HepG2 (cell line): ENCODE results near the gene HLA-DPB1. TPM values are rescaled to one million over a fixed set of nuclear protein-coding genes. Genes with fewer than 3 reads are reported as not detected.

Source experiments
- IRX3 ChIP-seq: sonication (generic); formaldehyde crosslinking; IDR thresholded peaks from 2 replicates; pipeline ENCODE4 v1.8.1; 2023; ENCODE audit warnings: mild to moderate bottlenecking, low read depth, missing genetic modification reagents, borderline replicate concordance
- ZNF616 ChIP-seq: sonication (generic); formaldehyde crosslinking; IDR thresholded peaks from 2 replicates; pipeline ENCODE4 v1.5.0; 2020; ENCODE audit warnings: low read depth, mild to moderate bottlenecking, missing genetic modification reagents
- ZNF672 ChIP-seq: sonication (generic); formaldehyde crosslinking; IDR thresholded peaks from 2 replicates; pipeline ENCODE4 v1.8.1; 2022; ENCODE audit warnings: missing genetic modification reagents
- polyA plus RNA-seq, 8 experiments: library from polyadenylated mRNA; depleted of rRNA in 3 of 8; stranded (reverse) in 7 of 8; unstranded in 1 of 8; fragments of >200 nt; fragmentation: Illumina TruSeq in 4 of 8; extraction: Trizol in 4 of 8; gene quantifications; 2 replicates each; pipeline versions ENCODE4 v1.2.1 to v1.2.3, GENCODE V29; 2011 to 2016; ENCODE audit warnings: low read depth in 4 of 8, missing spikeins in 1 of 8, mixed read lengths in 1 of 8; ENCODE audit not compliant: insufficient read depth in 1 of 8
- total RNA-seq, 5 experiments: library from RNA; depleted of rRNA; stranded (reverse); fragments of >200 nt; fragmentation: Illumina TruSeq; extraction: Trizol; gene quantifications; 2 replicates each; pipeline ENCODE4 v1.2.3, GENCODE V29; 2016; ENCODE audit warnings: low read depth in 1 of 5

HLA-DPB1 gene
- total and polyA plus RNA-seq, 2 of the 13 experiments (the other 11 are each of a cell fraction or from before 2014, with no cell fraction given) = not detected

- TF ChIP-seq ZNF616 (CRISPR knock-in tag) = no peak
- TF ChIP-seq IRX3 = no peak
- TF ChIP-seq ZNF672 = no peak
Observed at GRCh38 chr6:33136310-33136900, 60.6 kb downstream of the HLA-DPB1 start (continued).

Other genes starting within 250 kb of the HLA-DPB1 start
- gene TAP2, start 237.3 kb upstream of the HLA-DPB1 start, total RNA-seq (2016; rRNA removed; fragmentation: Illumina TruSeq; extraction: Trizol) = 9.8 and 17.6 TPM in 2 replicates
- 10.3 and 16.2 TPM in 2 replicates for gene TAP2, start 237.3 kb upstream of the HLA-DPB1 start, polyA plus RNA-seq (2011; rRNA removed)
- gene PSMB8, start 231.9 kb upstream of the HLA-DPB1 start, total RNA-seq (2016; rRNA removed; fragmentation: Illumina TruSeq; extraction: Trizol) = 64.7 and 74.9 TPM in 2 replicates
- gene PSMB8, start 231.9 kb upstream of the HLA-DPB1 start, polyA plus RNA-seq (2011; rRNA removed) = 30.7 and 41.2 TPM in 2 replicates
- 23.0 and 52.2 TPM in 2 replicates for gene TAP1, start 222.3 kb upstream of the HLA-DPB1 start, total RNA-seq (2016; rRNA removed; fragmentation: Illumina TruSeq; extraction: Trizol)
- 31.2 and 34.5 TPM in 2 replicates for gene TAP1, start 222.3 kb upstream of the HLA-DPB1 start, polyA plus RNA-seq (2011; rRNA removed)
- 16.0 and 21.4 TPM in 2 replicates for gene PSMB9, start 221.8 kb upstream of the HLA-DPB1 start, total RNA-seq (2016; rRNA removed; fragmentation: Illumina TruSeq; extraction: Trizol)
- 15.6 and 17.3 TPM in 2 replicates for gene PSMB9, start 221.8 kb upstream of the HLA-DPB1 start, polyA plus RNA-seq (2011; rRNA removed)
- not detected in 2 replicates for gene HLA-DMB, start 135.0 kb upstream of the HLA-DPB1 start, total RNA-seq (2016; rRNA removed; fragmentation: Illumina TruSeq; extraction: Trizol)
- gene HLA-DMB, start 135.0 kb upstream of the HLA-DPB1 start, polyA plus RNA-seq (2011; rRNA removed) = not detected in 2 replicates
- gene HLA-DMA, start 122.9 kb upstream of the HLA-DPB1 start, total RNA-seq (2016; rRNA removed; fragmentation: Illumina TruSeq; extraction: Trizol) = 0.71 and 1.3 TPM in 2 replicates
- 0.70 and 1.7 TPM in 2 replicates for gene HLA-DMA, start 122.9 kb upstream of the HLA-DPB1 start, polyA plus RNA-seq (2011; rRNA removed)
- 71.5 and 143 TPM in 2 replicates for gene BRD2, start 107.4 kb upstream of the HLA-DPB1 start, total RNA-seq (2016; rRNA removed; fragmentation: Illumina TruSeq; extraction: Trizol)
- gene BRD2, start 107.4 kb upstream of the HLA-DPB1 start, polyA plus RNA-seq (2011; rRNA removed) = 194 and 202 TPM in 2 replicates
- gene HLA-DOA, start 66.4 kb upstream of the HLA-DPB1 start, total RNA-seq (2016; rRNA removed; fragmentation: Illumina TruSeq; extraction: Trizol) = 0.07 and 0.09 TPM in 2 replicates
- gene HLA-DOA, start 66.4 kb upstream of the HLA-DPB1 start, polyA plus RNA-seq (2011; rRNA removed) = 0.03 TPM in 1 of 2 replicates, not detected in the other
- gene HLA-DPA1, start 2.3 kb upstream of the HLA-DPB1 start, total RNA-seq (2016; rRNA removed; fragmentation: Illumina TruSeq; extraction: Trizol) = not detected in 2 replicates
- gene HLA-DPA1, start 2.3 kb upstream of the HLA-DPB1 start, polyA plus RNA-seq (2011; rRNA removed) = not detected in 2 replicates
- 0.29 and 0.55 TPM in 2 replicates for gene COL11A2, start 116.5 kb downstream of the HLA-DPB1 start, total RNA-seq (2016; rRNA removed; fragmentation: Illumina TruSeq; extraction: Trizol)
- 0.55 and 0.73 TPM in 2 replicates for gene COL11A2, start 116.5 kb downstream of the HLA-DPB1 start, polyA plus RNA-seq (2011; rRNA removed)
- gene RXRB, start 124.7 kb downstream of the HLA-DPB1 start, total RNA-seq (2016; rRNA removed; fragmentation: Illumina TruSeq; extraction: Trizol) = 21.2 and 26.7 TPM in 2 replicates
- 55.7 and 62.8 TPM in 2 replicates for gene RXRB, start 124.7 kb downstream of the HLA-DPB1 start, polyA plus RNA-seq (2011; rRNA removed)
- gene SLC39A7, start 124.9 kb downstream of the HLA-DPB1 start, total RNA-seq (2016; rRNA removed; fragmentation: Illumina TruSeq; extraction: Trizol) = 127 and 229 TPM in 2 replicates
- 142 and 181 TPM in 2 replicates for gene SLC39A7, start 124.9 kb downstream of the HLA-DPB1 start, polyA plus RNA-seq (2011; rRNA removed)
- 12.6 and 13.5 TPM in 2 replicates for gene HSD17B8, start 128.7 kb downstream of the HLA-DPB1 start, total RNA-seq (2016; rRNA removed; fragmentation: Illumina TruSeq; extraction: Trizol)
- gene HSD17B8, start 128.7 kb downstream of the HLA-DPB1 start, polyA plus RNA-seq (2011; rRNA removed) = 20.1 and 21.6 TPM in 2 replicates
- gene RING1, start 132.5 kb downstream of the HLA-DPB1 start, total RNA-seq (2016; rRNA removed; fragmentation: Illumina TruSeq; extraction: Trizol) = 19.8 and 23.9 TPM in 2 replicates
- 33.6 and 42.9 TPM in 2 replicates for gene RING1, start 132.5 kb downstream of the HLA-DPB1 start, polyA plus RNA-seq (2011; rRNA removed)
- 40.2 and 48.9 TPM in 2 replicates for gene VPS52, start 195.9 kb downstream of the HLA-DPB1 start, total RNA-seq (2016; rRNA removed; fragmentation: Illumina TruSeq; extraction: Trizol)
- gene VPS52, start 195.9 kb downstream of the HLA-DPB1 start, polyA plus RNA-seq (2011; rRNA removed) = 85.5 and 87.0 TPM in 2 replicates
- gene RPS18, start 196.1 kb downstream of the HLA-DPB1 start, total RNA-seq (2016; rRNA removed; fragmentation: Illumina TruSeq; extraction: Trizol) = 3,896 and 4,448 TPM in 2 replicates
- 5,415 and 5,806 TPM in 2 replicates for gene RPS18, start 196.1 kb downstream of the HLA-DPB1 start, polyA plus RNA-seq (2011; rRNA removed)
- gene B3GALT4, start 201.1 kb downstream of the HLA-DPB1 start, total RNA-seq (2016; rRNA removed; fragmentation: Illumina TruSeq; extraction: Trizol) = 0.27 TPM in 1 of 2 replicates, not detected in the other
- 0.04 TPM in 1 of 2 replicates, not detected in the other for gene B3GALT4, start 201.1 kb downstream of the HLA-DPB1 start, polyA plus RNA-seq (2011; rRNA removed)
- 99.9 and 105 TPM in 2 replicates for gene WDR46, start 213.2 kb downstream of the HLA-DPB1 start, total RNA-seq (2016; rRNA removed; fragmentation: Illumina TruSeq; extraction: Trizol)
- gene WDR46, start 213.2 kb downstream of the HLA-DPB1 start, polyA plus RNA-seq (2011; rRNA removed) = 47.4 and 54.6 TPM in 2 replicates
- gene PFDN6, start 213.6 kb downstream of the HLA-DPB1 start, total RNA-seq (2016; rRNA removed; fragmentation: Illumina TruSeq; extraction: Trizol) = 87.0 and 118 TPM in 2 replicates
- 75.5 and 92.2 TPM in 2 replicates for gene PFDN6, start 213.6 kb downstream of the HLA-DPB1 start, polyA plus RNA-seq (2011; rRNA removed)
- gene RGL2, start 223.0 kb downstream of the HLA-DPB1 start, total RNA-seq (2016; rRNA removed; fragmentation: Illumina TruSeq; extraction: Trizol) = 16.5 and 22.9 TPM in 2 replicates
- gene RGL2, start 223.0 kb downstream of the HLA-DPB1 start, polyA plus RNA-seq (2011; rRNA removed) = 47.4 and 55.8 TPM in 2 replicates
- gene TAPBP, start 238.1 kb downstream of the HLA-DPB1 start, total RNA-seq (2016; rRNA removed; fragmentation: Illumina TruSeq; extraction: Trizol) = 16.4 and 32.3 TPM in 2 replicates
- gene TAPBP, start 238.1 kb downstream of the HLA-DPB1 start, polyA plus RNA-seq (2011; rRNA removed) = 27.4 and 34.1 TPM in 2 replicates
- gene ZBTB22, start 241.8 kb downstream of the HLA-DPB1 start, total RNA-seq (2016; rRNA removed; fragmentation: Illumina TruSeq; extraction: Trizol) = 6.6 and 8.0 TPM in 2 replicates
- gene ZBTB22, start 241.8 kb downstream of the HLA-DPB1 start, polyA plus RNA-seq (2011; rRNA removed) = 10.6 and 13.4 TPM in 2 replicates
- gene DAXX, start 247.0 kb downstream of the HLA-DPB1 start, total RNA-seq (2016; rRNA removed; fragmentation: Illumina TruSeq; extraction: Trizol) = 48.9 and 49.4 TPM in 2 replicates
- gene DAXX, start 247.0 kb downstream of the HLA-DPB1 start, polyA plus RNA-seq (2011; rRNA removed) = 21.5 and 21.8 TPM in 2 replicates